ENCODE measurements around the gene CC2D2A. TPM values are rescaled to one million over a fixed set of nuclear protein-coding genes. Genes with fewer than 3 reads are reported as not detected.

Gene CC2D2A
- total and polyA plus RNA-seq, 10 of the 15 experiments (the other 5 are each of a cell fraction or from before 2014, with no cell fraction given), result 0.04 to 1.1 (median 0.26) TPM

DNA sequence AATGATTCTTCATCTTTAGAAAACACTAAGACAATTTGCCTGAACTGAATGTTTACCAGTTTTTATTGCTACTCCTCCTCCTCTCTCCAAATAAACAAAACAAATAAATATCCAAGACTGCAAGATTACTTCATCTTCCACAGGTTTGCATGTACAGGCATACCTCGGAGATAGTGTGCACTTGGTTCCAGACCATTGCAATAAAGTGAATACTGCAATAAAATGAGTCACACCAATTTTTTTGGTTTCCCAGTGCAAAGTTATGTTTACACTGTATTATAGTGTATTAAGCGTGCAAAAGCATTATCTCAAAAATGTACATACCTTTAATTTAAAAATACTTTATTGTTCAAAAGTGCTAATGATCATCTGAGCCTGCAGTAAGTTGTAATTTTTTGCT is 132.2 kb downstream of the CC2D2A start:
- Histone ChIP-seq H2AFZ (ENCODE audit: control insufficient read depth, low read depth, low read length) (no peak overlapping the region), H3K4me1 (ENCODE audit: control insufficient read depth, insufficient read depth, low read length) (no peaks in the 10 kb centered on the region), H4K20me1 (ENCODE audit: control insufficient read depth, insufficient read depth) (no peaks in the 10 kb centered on the region), H3K79me2 (ENCODE audit: control insufficient read depth, insufficient read depth, low read length) (no peaks in the 10 kb centered on the region), H3K9ac (ENCODE audit: control insufficient read depth, insufficient read depth, low read length) (no peak overlapping the region), H3K27ac (ENCODE audit: control insufficient read depth, insufficient read depth) (no peak overlapping the region), H3K4me2 (ENCODE audit: control insufficient read depth, insufficient read depth) (no peak overlapping the region), H3K9me3 (replicated peaks; ENCODE audit: control insufficient read depth, insufficient read depth, low read length) (no peaks in the 10 kb centered on the region), H3K27me3 (replicated peaks in 1 of 2; ENCODE audit: control insufficient read depth in 2 of 2, insufficient read depth in 2 of 2, low read length in 1 of 2) (no peaks in the 10 kb centered on the region), H3K4me3 (no peak overlapping the region), H3K36me3 (ENCODE audit: control insufficient read depth in 2 of 2, insufficient read depth in 2 of 2, low read length in 1 of 2) (peaks cover 0 to 6% of the 10 kb centered on the region in 2 experiments; a peak in 1 of 4 replicates)
- CTCF ChIA-PET, result interaction anchor here (0.8 kb wide), 1 partner anchor 130 kb away, joined by 3 read pairs; no protein-coding TSS in a partner anchor
- TF ChIP-seq ZBTB4 (CRISPR knock-in tag; IDR thresholded peaks at IDR 0.05), result no peak
- TF ChIP-seq STAT1 (conservative IDR thresholded peaks at IDR 0.05), result no peak
- TF ChIP-seq ATF7 (IDR thresholded peaks at IDR 0.05; ENCODE audit: low read depth), result no peak
- no peak for TF ChIP-seq NR2C2 (IDR thresholded peaks at IDR 0.05; ENCODE audit: borderline replicate concordance, control insufficient read depth, insufficient read length, low read depth)
- no peak for TF ChIP-seq SMARCA5 (IDR thresholded peaks at IDR 0.05)
- no peak for TF ChIP-seq RUNX3 (IDR thresholded peaks at IDR 0.05; ENCODE audit: low read length)
- no peak for TF ChIP-seq NRF1 (conservative IDR thresholded peaks at IDR 0.05; ENCODE audit: low read depth, low read length)
- TF ChIP-seq ZNF207 (IDR thresholded peaks at IDR 0.05; ENCODE audit: borderline replicate concordance), result no peak
- 98% methylated on average over 2 of the region's 2 CpGs for WGBS (ENCODE audit: insufficient coverage, insufficient replicate concordance, low lambda C conversion rate, missing lambda C conversion rate)
- in situ Hi-C loops (cut with MboI) (no loop called here), intact Hi-C loops (cut with micrococcal nuclease; ENCODE audit: unreplicated experiment) (no loop called here)
- RAD21 ChIA-PET (ENCODE audit: unreplicated experiment), result no interaction called here
- ATAC-seq (no peak), DNase-seq (ENCODE audit: low read depth, low spot score) (no peak), FAIRE-seq (no peak)
- BruUV-seq (replicated peaks), result no TSS peak
- POLR2A ChIA-PET, result no interaction called here
- SMC1A ChIA-PET (ENCODE audit: uncharacterized antibody, unreplicated experiment), result no interaction called here

Measured in GM12878 (cell line).